Measurements from ENCODE around the gene EXOC6B.

Gene EXOC6B

GRCh38 chr2:72708236-72708635 is 117.6 kb downstream of the EXOC6B start:
- Histone ChIP-seq H3K9ac (ENCODE audit: low read length) (no peak overlapping the region), H2AFZ (ENCODE audit: low read depth, low read length) (no peak overlapping the region), H3K79me2 (ENCODE audit: low read length) (no peaks in the 10 kb centered on the region), H3K27ac (ENCODE audit: low read length) (no peak overlapping the region), H3K27me3 (ENCODE audit: low read depth, low read length) (no peaks in the 10 kb centered on the region), H3K4me3 (ENCODE audit: low read length) (no peak overlapping the region), H3K36me3 (replicated peaks; ENCODE audit: low read depth, low read length) (no peaks in the 10 kb centered on the region), H3K4me1 (ENCODE audit: low read length) (no peaks in the 10 kb centered on the region), H4K20me1 (ENCODE audit: insufficient read depth, low read length) (no peaks in the 10 kb centered on the region), H3K9me3 (ENCODE audit: insufficient read depth, low read length) (no peaks in the 10 kb centered on the region), H3K4me2 (ENCODE audit: low read length) (no peak overlapping the region)
- TF ChIP-seq EZH2phosphoT487 (IDR thresholded peaks at IDR 0.05; ENCODE audit: low read depth) (no peak), CTCF (IDR thresholded peaks at IDR 0.05; ENCODE audit: low read depth, low read length) (no peak)

- H3K36me3 ChIP-seq (replicated peaks; ENCODE audit: low read depth, low read length): no peaks in the 10 kb centered on the region
- H3K9me3 ChIP-seq (ENCODE audit: insufficient read depth, low read length): no peaks in the 10 kb centered on the region
- no peaks in the 10 kb centered on the region for H3K79me2 ChIP-seq (ENCODE audit: low read length)
- no peaks in the 10 kb centered on the region for H4K20me1 ChIP-seq (ENCODE audit: insufficient read depth, low read length)
- no peak overlapping the region for H3K4me3 ChIP-seq (ENCODE audit: low read length)
- peaks cover 7% of the 10 kb centered on the region for H3K4me1 ChIP-seq (ENCODE audit: low read length)
- no peak overlapping the region for H2AFZ ChIP-seq (ENCODE audit: low read depth, low read length)
- no peak overlapping the region for H3K4me2 ChIP-seq (ENCODE audit: low read length)
- H3K9ac ChIP-seq (ENCODE audit: low read length): no peak overlapping the region
- TF ChIP-seq EZH2phosphoT487 (IDR thresholded peaks at IDR 0.05; ENCODE audit: low read depth) (no peak), CTCF (IDR thresholded peaks at IDR 0.05; ENCODE audit: low read depth, low read length) (no peak)
- no peaks in the 10 kb centered on the region for H3K27me3 ChIP-seq (ENCODE audit: low read depth, low read length)
- H3K27ac ChIP-seq (ENCODE audit: low read length): no peak overlapping the region
Measured at GRCh38 chr2:72698300-72698699, 127.5 kb downstream of the EXOC6B start.

GRCh38 chr2:72696559-72696958 is 129.3 kb downstream of the EXOC6B start:
- no peaks in the 10 kb centered on the region for H3K79me2 ChIP-seq (ENCODE audit: low read length)
- no peak overlapping the region for H3K4me2 ChIP-seq (ENCODE audit: low read length)
- no peaks in the 10 kb centered on the region for H3K27me3 ChIP-seq (ENCODE audit: low read depth, low read length)
- no peaks in the 10 kb centered on the region for H4K20me1 ChIP-seq (ENCODE audit: insufficient read depth, low read length)
- H2AFZ ChIP-seq (ENCODE audit: low read depth, low read length): no peak overlapping the region
- no peak overlapping the region for H3K27ac ChIP-seq (ENCODE audit: low read length)
- peaks cover 21% of the 10 kb centered on the region for H3K4me1 ChIP-seq (ENCODE audit: low read length)
- no peak overlapping the region for H3K9ac ChIP-seq (ENCODE audit: low read length)
- H3K4me3 ChIP-seq (ENCODE audit: low read length): no peak overlapping the region
- TF ChIP-seq EZH2phosphoT487 (IDR thresholded peaks at IDR 0.05; ENCODE audit: low read depth) (no peak), CTCF (IDR thresholded peaks at IDR 0.05; ENCODE audit: low read depth, low read length) (no peak)
- no peaks in the 10 kb centered on the region for H3K9me3 ChIP-seq (ENCODE audit: insufficient read depth, low read length)
- H3K36me3 ChIP-seq (replicated peaks; ENCODE audit: low read depth, low read length): no peaks in the 10 kb centered on the region

GRCh38 chr2:72695676-72696075 is 130.2 kb downstream of the EXOC6B start:
- H3K9me3 ChIP-seq (ENCODE audit: insufficient read depth, low read length): no peaks in the 10 kb centered on the region

More at GRCh38 chr2:72695676-72696075, 130.2 kb downstream of the EXOC6B start:
- Histone ChIP-seq H3K27me3 (ENCODE audit: low read depth, low read length) (no peaks in the 10 kb centered on the region), H3K9ac (ENCODE audit: low read length) (no peak overlapping the region), H3K4me2 (ENCODE audit: low read length) (no peak overlapping the region), H3K79me2 (ENCODE audit: low read length) (no peaks in the 10 kb centered on the region), H3K27ac (ENCODE audit: low read length) (no peak overlapping the region), H3K4me3 (ENCODE audit: low read length) (no peak overlapping the region), H3K36me3 (replicated peaks; ENCODE audit: low read depth, low read length) (no peaks in the 10 kb centered on the region), H2AFZ (ENCODE audit: low read depth, low read length) (no peak overlapping the region), H3K4me1 (ENCODE audit: low read length) (peaks cover 21% of the 10 kb centered on the region), H4K20me1 (ENCODE audit: insufficient read depth, low read length) (no peaks in the 10 kb centered on the region)
- TF ChIP-seq EZH2phosphoT487 (IDR thresholded peaks at IDR 0.05; ENCODE audit: low read depth) (no peak), CTCF (IDR thresholded peaks at IDR 0.05; ENCODE audit: low read depth, low read length) (no peak)
